ENCODE results near the gene CDH12. TPM values are rescaled to one million over a fixed set of nuclear protein-coding genes. Genes with fewer than 3 reads are reported as not detected.

The CDH12 gene
- total RNA-seq, 1 experiment from 2014 or later = not detected

- no peak overlapping the region for H3K4me2 ChIP-seq (ENCODE audit: low read length)
- no peak overlapping the region for H3K4me3 ChIP-seq (replicated peaks in 1 of 2; ENCODE audit: low read depth in 1 of 2, low read length in 2 of 2)
- DNase-seq (ENCODE audit: low read depth, low spot score) (no peak), ATAC-seq (no peak)
- no peak overlapping the region for H2AFZ ChIP-seq (ENCODE audit: low read depth, low read length, poor library complexity, severe bottlenecking)
- peaks cover 7 to 37% of the 10 kb centered on the region in 2 experiments; a peak in 2 of 4 replicates for H3K9me3 ChIP-seq (ENCODE audit: control insufficient read depth in 1 of 2, insufficient read depth in 1 of 2, low read depth in 1 of 2, low read length in 2 of 2)
- intact Hi-C loops (cut with micrococcal nuclease) = no loop called here
- no peaks in the 10 kb centered on the region for H3K4me1 ChIP-seq (ENCODE audit: control insufficient read depth in 1 of 2, insufficient read depth in 2 of 2, low read length in 2 of 2)
- ChIA-PET RAD21 (ENCODE audit: low non-redundant PET in 1 of 2, low total read pairs in 2 of 2, uncharacterized antibody in 2 of 2, unreplicated experiment in 2 of 2) (no interaction called here), POLR2A (no interaction called here), CTCF (no interaction called here)
- H3K79me2 ChIP-seq (ENCODE audit: insufficient read depth, low read length) = no peaks in the 10 kb centered on the region
- H3K9ac ChIP-seq (ENCODE audit: low read length) = no peak overlapping the region
- no peaks in the 10 kb centered on the region for H3K27me3 ChIP-seq (ENCODE audit: insufficient read depth, low read length)
- no peaks in the 10 kb centered on the region for H3K36me3 ChIP-seq (ENCODE audit: control insufficient read depth in 1 of 2, insufficient read depth in 2 of 2, low read length in 2 of 2)
- H3K9me2 ChIP-seq (ENCODE audit: insufficient read depth) = no peaks in the 10 kb centered on the region
- TF ChIP-seq POLR2A (IDR thresholded peaks at IDR 0.05; ENCODE audit: borderline replicate concordance, extremely low read depth, insufficient read depth, insufficient read length) = no peak
- no peak for TF ChIP-seq FOSL1 (IDR thresholded peaks at IDR 0.05; ENCODE audit: low read depth)
- TF ChIP-seq CBX3 (IDR thresholded peaks at IDR 0.05; ENCODE audit: low read depth) = no peak
- TF ChIP-seq TCF7L2 (IDR thresholded peaks at IDR 0.05; ENCODE audit: borderline replicate concordance, extremely low read depth, insufficient read depth, insufficient read length) = no peak
- TF ChIP-seq SRF (IDR thresholded peaks at IDR 0.05; ENCODE audit: low read depth) = no peak
- TF ChIP-seq JUND (IDR thresholded peaks at IDR 0.05) = no peak
- H4K20me1 ChIP-seq (ENCODE audit: insufficient read depth) = no peaks in the 10 kb centered on the region
- H3K27ac ChIP-seq (ENCODE audit: low read depth, low read length) = no peak overlapping the region
- BruUV-seq (replicated peaks) = no TSS peak
Observed at GRCh38 chr5:22539762-22540161, 313.4 kb downstream of the CDH12 start.

DNA sequence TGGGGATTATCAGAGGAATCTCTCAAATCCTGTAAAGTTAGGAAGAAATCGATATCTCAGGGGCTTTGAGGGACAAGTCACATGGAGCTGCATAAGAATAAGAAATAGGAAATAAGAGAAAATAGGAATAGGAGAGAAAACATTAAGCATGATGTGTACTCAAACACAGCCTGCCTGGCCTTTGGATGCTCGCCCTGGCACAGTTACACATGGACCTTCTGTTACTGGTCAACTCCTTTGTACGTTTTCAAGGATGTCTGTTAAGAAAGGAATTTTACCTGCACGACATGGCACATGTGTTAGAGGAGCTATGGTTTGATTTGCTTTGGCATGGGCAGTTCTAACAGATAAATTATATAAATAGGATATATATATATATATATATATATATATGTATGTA is 321.2 kb downstream of the CDH12 start:
- no peaks in the 10 kb centered on the region for H3K79me2 ChIP-seq (ENCODE audit: insufficient read depth, low read length)
- no TSS peak for BruUV-seq (replicated peaks)
- DNase-seq (ENCODE audit: low read depth, low spot score) = no peak
- H3K27ac ChIP-seq (ENCODE audit: low read depth, low read length) = no peak overlapping the region
- H4K20me1 ChIP-seq (ENCODE audit: insufficient read depth) = no peaks in the 10 kb centered on the region
- H3K4me3 ChIP-seq (replicated peaks in 1 of 2; ENCODE audit: low read depth in 1 of 2, low read length in 2 of 2) = no peak overlapping the region
- no peaks in the 10 kb centered on the region for H3K9me2 ChIP-seq (ENCODE audit: insufficient read depth)
- H2AFZ ChIP-seq (ENCODE audit: low read depth, low read length, poor library complexity, severe bottlenecking) = no peak overlapping the region
- H3K4me1 ChIP-seq (ENCODE audit: control insufficient read depth in 1 of 2, insufficient read depth in 2 of 2, low read length in 2 of 2) = no peaks in the 10 kb centered on the region
- POLR2A ChIA-PET = no interaction called here
- CTCF ChIA-PET = no interaction called here
- TF ChIP-seq YY1 (IDR thresholded peaks at IDR 0.05; ENCODE audit: extremely low read depth, insufficient replicate concordance, low read depth, low read length) (no peak), POLR2A (IDR thresholded peaks at IDR 0.05; ENCODE audit: borderline replicate concordance, extremely low read depth, insufficient read depth, insufficient read length) (no peak), SP1 (IDR thresholded peaks at IDR 0.05; ENCODE audit: low read depth) (no peak), ZBTB33 (IDR thresholded peaks at IDR 0.05; ENCODE audit: extremely low read depth, insufficient replicate concordance, low read length) (no peak), FOSL1 (IDR thresholded peaks at IDR 0.05; ENCODE audit: low read depth) (no peak)
- TF ChIP-seq, protein P1, sequence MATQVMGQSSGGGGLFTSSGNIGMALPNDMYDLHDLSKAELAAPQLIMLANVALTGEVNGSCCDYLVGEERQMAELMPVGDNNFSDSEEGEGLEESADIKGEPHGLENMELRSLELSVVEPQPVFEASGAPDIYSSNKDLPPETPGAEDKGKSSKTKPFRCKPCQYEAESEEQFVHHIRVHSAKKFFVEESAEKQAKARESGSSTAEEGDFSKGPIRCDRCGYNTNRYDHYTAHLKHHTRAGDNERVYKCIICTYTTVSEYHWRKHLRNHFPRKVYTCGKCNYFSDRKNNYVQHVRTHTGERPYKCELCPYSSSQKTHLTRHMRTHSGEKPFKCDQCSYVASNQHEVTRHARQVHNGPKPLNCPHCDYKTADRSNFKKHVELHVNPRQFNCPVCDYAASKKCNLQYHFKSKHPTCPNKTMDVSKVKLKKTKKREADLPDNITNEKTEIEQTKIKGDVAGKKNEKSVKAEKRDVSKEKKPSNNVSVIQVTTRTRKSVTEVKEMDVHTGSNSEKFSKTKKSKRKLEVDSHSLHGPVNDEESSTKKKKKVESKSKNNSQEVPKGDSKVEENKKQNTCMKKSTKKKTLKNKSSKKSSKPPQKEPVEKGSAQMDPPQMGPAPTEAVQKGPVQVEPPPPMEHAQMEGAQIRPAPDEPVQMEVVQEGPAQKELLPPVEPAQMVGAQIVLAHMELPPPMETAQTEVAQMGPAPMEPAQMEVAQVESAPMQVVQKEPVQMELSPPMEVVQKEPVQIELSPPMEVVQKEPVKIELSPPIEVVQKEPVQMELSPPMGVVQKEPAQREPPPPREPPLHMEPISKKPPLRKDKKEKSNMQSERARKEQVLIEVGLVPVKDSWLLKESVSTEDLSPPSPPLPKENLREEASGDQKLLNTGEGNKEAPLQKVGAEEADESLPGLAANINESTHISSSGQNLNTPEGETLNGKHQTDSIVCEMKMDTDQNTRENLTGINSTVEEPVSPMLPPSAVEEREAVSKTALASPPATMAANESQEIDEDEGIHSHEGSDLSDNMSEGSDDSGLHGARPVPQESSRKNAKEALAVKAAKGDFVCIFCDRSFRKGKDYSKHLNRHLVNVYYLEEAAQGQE (IDR thresholded peaks at IDR 0.05; ENCODE audit: low read depth) = no peak
- H3K4me2 ChIP-seq (ENCODE audit: low read length) = no peak overlapping the region
- no peak overlapping the region for H3K9ac ChIP-seq (ENCODE audit: low read length)
- no peak for ATAC-seq
- H3K9me3 ChIP-seq (ENCODE audit: control insufficient read depth in 1 of 2, insufficient read depth in 1 of 2, low read depth in 1 of 2, low read length in 2 of 2) = peaks cover 7 to 15% of the 10 kb centered on the region in 2 experiments; a peak in 2 of 4 replicates
- RAD21 ChIA-PET (ENCODE audit: low non-redundant PET in 1 of 2, low total read pairs in 2 of 2, uncharacterized antibody in 2 of 2, unreplicated experiment in 2 of 2) = no interaction called here
- H3K36me3 ChIP-seq (ENCODE audit: control insufficient read depth in 1 of 2, insufficient read depth in 2 of 2, low read length in 2 of 2) = no peaks in the 10 kb centered on the region
- intact Hi-C loops (cut with micrococcal nuclease) = no loop called here
- no peaks in the 10 kb centered on the region for H3K27me3 ChIP-seq (ENCODE audit: insufficient read depth, low read length)
